Mesothelial cell of epicardium (in vitro differentiated cells): Measurements from ENCODE around the gene TRAF3IP1. TPM values are rescaled to one million over a fixed set of nuclear protein-coding genes. Genes with fewer than 3 reads are reported as not detected.

Experiments
- DNase-seq, 2 experiments: peaks; one replicate each; pipeline ENCODE4 v3.0.0; 2021; ENCODE audit warnings: low spot score in 2 of 2; ENCODE audit not compliant: unreplicated experiment in 2 of 2
- H3K27ac Mint-ChIP-seq: 2 replicates; pipeline ENCODE4 v1.8.0; 2021; ENCODE audit warnings: mixed read lengths
- H3K27me3 Mint-ChIP-seq: 2 replicates; pipeline ENCODE4 v1.8.0; 2021; ENCODE audit warnings: low read depth, mixed read lengths
- H3K36me3 Mint-ChIP-seq: 2 replicates; pipeline ENCODE4 v1.8.0; 2021; ENCODE audit warnings: mixed read lengths
- H3K4me1 Mint-ChIP-seq: 2 replicates; pipeline ENCODE4 v1.8.0; 2021; ENCODE audit warnings: mixed read lengths
- H3K4me3 Mint-ChIP-seq: 2 replicates; pipeline ENCODE4 v1.8.0; 2021; ENCODE audit warnings: mild to moderate bottlenecking, moderate library complexity, mixed read lengths
- H3K9me3 Mint-ChIP-seq: 2 replicates; pipeline ENCODE4 v1.8.0; 2021; ENCODE audit warnings: mixed read lengths
- CTCF ChIP-seq: fragments of 200-600 bp; sonication (generic); IDR thresholded peaks from one replicate; pipeline ENCODE4 v1.5.0; 2021; ENCODE audit warnings: antibody characterized with exemption; ENCODE audit not compliant: unreplicated experiment
- total RNA-seq: library from RNA; stranded (reverse); gene quantifications from 3 replicates; pipeline ENCODE4 v1.2.1, GENCODE V29; 2021

The TRAF3IP1 gene
- total RNA-seq, 1 donor from 2014 or later: 17.5 TPM

GRCh38 chr2:238290091-238290509 lies 30.2 kb upstream of the TRAF3IP1 start:
- Mint-ChIP-seq H3K4me1 (peaks cover 37% of the 10 kb centered on the region), H3K9me3 (no peaks in the 10 kb centered on the region), H3K27me3 (peaks cover 4% of the 10 kb centered on the region), H3K27ac (no peak overlapping the region), H3K4me3 (peak overlapping the region; percentile 86), H3K36me3 (no peaks in the 10 kb centered on the region)
- no peak for TF ChIP-seq CTCF
- no peak for DNase-seq

DNA sequence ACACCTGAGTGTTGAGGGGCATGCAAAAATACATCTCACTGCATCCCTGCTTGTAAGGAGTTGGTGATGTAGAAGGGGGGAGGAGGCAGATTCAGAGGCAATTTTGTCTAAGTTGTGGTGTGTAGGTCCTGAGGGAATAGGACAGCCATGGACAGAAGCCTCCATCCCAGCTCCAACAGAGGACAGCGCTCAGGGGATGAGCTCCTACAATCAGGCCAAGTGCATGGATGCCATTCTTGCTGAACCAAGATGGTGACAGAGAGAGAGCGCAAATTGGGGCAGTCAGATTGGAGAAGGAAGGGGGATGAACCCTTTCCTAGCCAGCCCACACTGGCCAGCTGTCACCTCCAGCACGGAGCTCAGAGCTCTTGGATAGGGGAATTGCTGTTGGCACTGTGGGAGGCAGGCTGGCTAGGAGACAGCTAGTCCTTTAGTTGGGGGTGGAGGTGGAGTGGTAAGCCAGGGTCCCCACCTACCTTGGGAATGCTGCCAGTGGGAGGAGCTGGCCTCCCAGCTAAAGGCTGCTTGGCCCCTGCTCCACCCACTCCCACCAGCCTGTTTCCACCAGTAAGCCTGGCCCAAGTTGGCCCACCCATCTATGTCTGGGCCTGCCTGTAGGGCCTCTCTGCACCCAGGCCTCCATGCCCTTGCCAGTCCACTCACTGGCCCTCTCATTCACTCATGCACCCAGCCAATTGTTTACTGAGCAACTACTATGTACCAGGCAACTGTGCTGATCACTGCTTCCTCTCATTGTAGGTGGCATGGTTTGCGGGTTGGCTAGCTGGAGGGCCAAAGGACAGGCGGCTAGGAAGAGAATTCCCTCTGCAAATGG lies 29.4 kb upstream of the TRAF3IP1 start:
- Mint-ChIP-seq H3K36me3 (no peaks in the 10 kb centered on the region), H3K4me1 (peaks cover 30% of the 10 kb centered on the region), H3K9me3 (no peaks in the 10 kb centered on the region), H3K27me3 (peaks cover 11% of the 10 kb centered on the region), H3K4me3 (no peak overlapping the region), H3K27ac (no peak overlapping the region)
- DNase-seq: no peak
- no peak for TF ChIP-seq CTCF

DNA sequence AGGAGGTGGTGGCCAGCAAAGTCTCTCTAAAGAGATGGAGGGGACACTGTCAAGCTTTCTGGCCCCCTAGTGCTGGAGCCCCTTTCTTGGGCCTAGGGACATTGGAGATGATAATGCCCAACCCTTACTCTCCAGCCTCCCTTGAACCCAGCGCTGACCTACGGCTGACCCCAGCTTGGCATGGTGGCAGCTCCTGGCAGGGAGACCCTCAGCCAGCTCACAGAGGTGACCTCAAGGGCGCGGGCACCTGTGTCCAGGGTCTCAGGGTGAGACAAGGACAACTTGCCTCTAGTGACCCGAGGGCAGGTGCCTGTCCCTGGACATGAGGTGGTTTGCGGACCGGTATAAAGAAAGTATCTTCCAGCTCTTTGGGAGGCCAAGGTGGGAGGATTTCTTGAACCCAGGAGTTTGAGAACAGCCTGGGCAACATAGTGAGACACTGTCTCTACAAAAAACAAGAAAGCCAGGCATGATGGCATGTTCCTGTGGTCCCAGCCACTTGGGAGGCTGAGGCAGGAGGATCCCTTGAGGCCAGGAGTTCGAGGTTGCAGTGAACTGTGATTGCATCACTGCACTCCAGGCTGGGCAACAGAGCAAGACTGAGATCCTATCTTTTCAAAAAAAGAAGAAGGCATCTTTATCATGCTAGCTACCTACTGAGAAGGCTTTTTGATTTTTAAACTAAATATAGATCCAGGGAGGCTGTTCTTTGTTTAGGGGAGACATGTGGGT lies 28.6 kb upstream of the TRAF3IP1 start:
- Mint-ChIP-seq H3K4me3 (no peak overlapping the region), H3K27me3 (peaks cover 11% of the 10 kb centered on the region), H3K36me3 (no peaks in the 10 kb centered on the region), H3K4me1 (peaks cover 23% of the 10 kb centered on the region), H3K9me3 (no peaks in the 10 kb centered on the region), H3K27ac (no peak overlapping the region)
- TF ChIP-seq CTCF: no peak
- DNase-seq: no peak

- no peak for TF ChIP-seq CTCF
- Mint-ChIP-seq H3K4me1 (peaks cover 13% of the 10 kb centered on the region), H3K36me3 (no peaks in the 10 kb centered on the region), H3K27me3 (peaks cover 17% of the 10 kb centered on the region), H3K27ac (no peak overlapping the region), H3K4me3 (no peak overlapping the region), H3K9me3 (no peaks in the 10 kb centered on the region)
- DNase-seq: no peak
These were observed 26.3 kb upstream of the TRAF3IP1 start for GRCh38 chr2:238294046-238294392.

GRCh38 chr2:238294393-238295143 lies 25.8 kb upstream of the TRAF3IP1 start:
- no peak for TF ChIP-seq CTCF
- Mint-ChIP-seq H3K4me3 (no peak overlapping the region), H3K27me3 (peaks cover 17% of the 10 kb centered on the region), H3K27ac (no peak overlapping the region), H3K9me3 (no peaks in the 10 kb centered on the region), H3K36me3 (no peaks in the 10 kb centered on the region), H3K4me1 (peaks cover 8% of the 10 kb centered on the region)
- DNase-seq: no peak
